SK-N-SH (cell line): ENCODE data around the gene CLVS2. TPM values are rescaled to one million over a fixed set of nuclear protein-coding genes. Genes with fewer than 3 reads are reported as not detected.

ENCODE experiments used
- CTCF ChIA-PET: fragments of 300-600, 350-600 bp; formaldehyde crosslinking; extraction: SDS; loops from one replicate; lab custom pipeline; 2021; lab: Yijun Ruan, JAX
- POLR2A ChIA-PET: fragments of 350-600 bp; sonication (Branson Sonifier 250); formaldehyde crosslinking; extraction: SDS; loops from one replicate; lab custom pipeline; 2020; ENCODE audit warnings: antibody characterized with exemption, inconsistent platforms; lab: Yijun Ruan, JAX
- DNase-seq: peaks from one replicate; pipeline ENCODE4 v3.0.0; 2012
- H2AFZ ChIP-seq: fragments of 200-600 bp; sonication (generic); 2 replicates; pipeline ENCODE4 v1.8.1; 2016; ENCODE audit warnings: antibody characterized with exemption, mild to moderate bottlenecking, low read depth
- H3F3A ChIP-seq: fragments of 200-600 bp; sonication (generic); replicated peaks from 2 replicates; pipeline ENCODE3; 2016; ENCODE audit warnings: antibody characterized with exemption, mild to moderate bottlenecking; ENCODE audit not compliant: insufficient read depth
- H3K27ac ChIP-seq, 2 experiments: fragments of 200-500 bp in 1 of 2; fragments of 200-600 bp in 1 of 2; sonication (Bioruptor generic) in 1 of 2; sonication (generic), shearing (Covaris generic) in 1 of 2; 2 replicates each; pipeline versions ENCODE4 v1.5.1 to v1.6.1; 2014 to 2016; ENCODE audit warnings: low read depth in 2 of 2, inconsistent platforms in 1 of 2, low read length in 1 of 2, mild to moderate bottlenecking in 1 of 2, mixed read lengths in 1 of 2
- H3K27me3 ChIP-seq: fragments of 200-600 bp; sonication (generic), shearing (Covaris generic); 2 replicates; pipeline ENCODE4 v1.6.1; 2016; ENCODE audit warnings: mixed run types; ENCODE audit not compliant: insufficient read depth
- H3K36me3 ChIP-seq, 2 experiments: fragments of 200-500 bp in 1 of 2; fragments of 200-600 bp in 1 of 2; sonication (Bioruptor generic) in 1 of 2; sonication (generic) in 1 of 2; replicated peaks in 1 of 2; 2 replicates each; pipeline versions ENCODE3 to v1.5.1; 2014 to 2016; ENCODE audit warnings: low read length in 1 of 2, mild to moderate bottlenecking in 1 of 2; ENCODE audit not compliant: insufficient read depth in 2 of 2, control insufficient read depth in 1 of 2
- H3K4me1 ChIP-seq, 2 experiments: fragments of 200-500 bp in 1 of 2; fragments of 200-600 bp in 1 of 2; sonication (Bioruptor generic) in 1 of 2; sonication (generic), shearing (Covaris generic) in 1 of 2; 2 replicates each; pipeline versions ENCODE4 v1.5.1 to v1.6.1; 2014 to 2016; ENCODE audit warnings: low read depth in 1 of 2, low read length in 1 of 2, mixed run types in 1 of 2; ENCODE audit not compliant: insufficient read depth in 2 of 2, control insufficient read depth in 1 of 2
- H3K4me2 ChIP-seq: fragments of 200-600 bp; sonication (generic), shearing (Covaris generic); 2 replicates; pipeline ENCODE4 v1.6.1; 2017; ENCODE audit warnings: mixed run types
- H3K4me3 ChIP-seq, 2 experiments: fragments of 200-500 bp in 1 of 2; fragments of 200-600 bp in 1 of 2; sonication (Bioruptor generic) in 1 of 2; sonication (generic), shearing (Covaris generic) in 1 of 2; 2 replicates each; pipeline versions ENCODE4 v1.5.1 to v1.8.1; 2014 to 2016; ENCODE audit warnings: low read depth in 2 of 2, inconsistent platforms in 1 of 2, low read length in 1 of 2, mild to moderate bottlenecking in 1 of 2, mixed read lengths in 1 of 2, moderate library complexity in 1 of 2
- H3K79me2 ChIP-seq: fragments of 200-600 bp; sonication (generic); 2 replicates; pipeline ENCODE4 v1.8.1; 2017; ENCODE audit warnings: mild to moderate bottlenecking; ENCODE audit not compliant: insufficient read depth
- H3K9ac ChIP-seq: fragments of 200-600 bp; sonication (generic); 2 replicates; pipeline ENCODE4 v1.6.1; 2017; ENCODE audit warnings: mixed run types
- H3K9me2 ChIP-seq: fragments of 200-600 bp; sonication (generic); 2 replicates; pipeline ENCODE4 v1.6.1; 2017; ENCODE audit warnings: mixed run types
- H3K9me3 ChIP-seq: fragments of 200-600 bp; sonication (generic); 2 replicates; pipeline ENCODE4 v1.6.1; 2017; ENCODE audit warnings: mixed run types, mild to moderate bottlenecking, moderate library complexity
- H4K20me1 ChIP-seq: fragments of 200-600 bp; sonication (generic); 2 replicates; pipeline ENCODE4 v1.6.1; 2017; ENCODE audit warnings: mild to moderate bottlenecking, mixed run types; ENCODE audit not compliant: insufficient read depth
- CHD2 ChIP-seq: fragments of 150-350 bp; IDR thresholded peaks from 2 replicates; pipeline ENCODE4 v1.6.1; 2018; ENCODE audit warnings: low read length; ENCODE audit not compliant: partially characterized antibody
- EP300 ChIP-seq, 2 experiments: IDR thresholded peaks; 2 replicates each; pipeline versions ENCODE4 v1.4.0 to v1.6.1; 2012; ENCODE audit warnings: borderline replicate concordance in 1 of 2, low read depth in 1 of 2, low read length in 1 of 2
- EZH2phosphoT487 ChIP-seq: fragments of 200-600 bp; sonication (generic); IDR thresholded peaks from 2 replicates; pipeline ENCODE4 v1.6.1; 2017; ENCODE audit warnings: low read depth, mixed run types, mild to moderate bottlenecking, antibody characterized with exemption, moderate library complexity, borderline replicate concordance
- FOXJ3 ChIP-seq: sonication (generic); formaldehyde crosslinking; IDR thresholded peaks from 2 replicates; pipeline ENCODE4 v1.5.1; 2020; ENCODE audit warnings: mild to moderate bottlenecking, missing genetic modification reagents
- FOXM1 ChIP-seq: IDR thresholded peaks from 2 replicates; pipeline ENCODE4 v1.4.0; 2012; ENCODE audit warnings: low read depth, mild to moderate bottlenecking
- GATA2 ChIP-seq: sonication (generic); formaldehyde crosslinking; IDR thresholded peaks from 2 replicates; pipeline ENCODE4 v1.5.0; 2020; ENCODE audit warnings: mild to moderate bottlenecking, missing genetic modification reagents
- MEF2A ChIP-seq: IDR thresholded peaks from 2 replicates; pipeline ENCODE4 v1.4.0; 2012; ENCODE audit warnings: low read depth, borderline replicate concordance
- MXI1 ChIP-seq: IDR thresholded peaks from 2 replicates; pipeline ENCODE4 v1.6.1; 2012; ENCODE audit warnings: mild to moderate bottlenecking, low read depth, low read length, improper control_type of control experiment
- NFIC ChIP-seq: IDR thresholded peaks from 2 replicates; pipeline ENCODE4 v1.4.0; 2012; ENCODE audit warnings: borderline replicate concordance
- NRF1 ChIP-seq: IDR thresholded peaks from 2 replicates; pipeline ENCODE4 v1.6.1; 2012; ENCODE audit warnings: low read depth, mild to moderate bottlenecking, low read length
- RAD21 ChIP-seq: IDR thresholded peaks from 2 replicates; pipeline ENCODE4 v1.6.1; 2012; ENCODE audit warnings: mild to moderate bottlenecking, low read length
- RFX5 ChIP-seq: IDR thresholded peaks from 2 replicates; pipeline ENCODE4 v1.6.1; 2012; ENCODE audit warnings: mild to moderate bottlenecking, improper control_type of control experiment, low read length
- SIN3A ChIP-seq: IDR thresholded peaks from 2 replicates; pipeline ENCODE4 v1.6.1; 2012; ENCODE audit warnings: low read depth, mild to moderate bottlenecking, low read length, moderate library complexity, borderline replicate concordance
- YY1 ChIP-seq: IDR thresholded peaks from 2 replicates; pipeline ENCODE4 v1.4.0; 2012; ENCODE audit warnings: low read depth, mild to moderate bottlenecking
- WGBS: methylation state at CpG from one replicate; pipeline ENCODE4 v1.1.6; 2017; ENCODE audit warnings: low lambda C conversion rate; 5-methylcytosine and 5-hydroxymethylcytosine counted together
- polyA plus RNA-seq, 3 experiments: library from polyadenylated mRNA; depleted of rRNA; stranded (reverse); fragments of >200 nt; gene quantifications; 2 replicates each; pipeline ENCODE4 v1.2.3, GENCODE V29; 2012
- TF ChIP-seq, protein P1 (sequence below): fragments of 150-350 bp; IDR thresholded peaks from 2 replicates; pipeline ENCODE4 v1.6.1; 2017; ENCODE audit warnings: antibody characterized with exemption, low read length, low read depth, borderline replicate concordance
- TF ChIP-seq, protein P2 (sequence below): IDR thresholded peaks from 2 replicates; pipeline ENCODE4 v1.4.0; 2012; ENCODE audit warnings: low read depth
- TF ChIP-seq, protein P3 (sequence below): IDR thresholded peaks from 2 replicates; pipeline ENCODE4 v1.4.0; 2012; ENCODE audit warnings: low read depth, borderline replicate concordance
- TF ChIP-seq, protein P4 (sequence below): IDR thresholded peaks from 2 replicates; pipeline ENCODE4 v1.6.1; 2012; ENCODE audit warnings: mild to moderate bottlenecking, low read depth, low read length, moderate library complexity
- TF ChIP-seq, protein P5 (sequence below): IDR thresholded peaks from 2 replicates; pipeline ENCODE4 v1.4.0; 2012; ENCODE audit warnings: low read depth, borderline replicate concordance

CLVS2 gene
- polyA plus RNA-seq, 1 of the 3 experiments (the other 2 are of a cell fraction) = 0.05 TPM

DNA sequence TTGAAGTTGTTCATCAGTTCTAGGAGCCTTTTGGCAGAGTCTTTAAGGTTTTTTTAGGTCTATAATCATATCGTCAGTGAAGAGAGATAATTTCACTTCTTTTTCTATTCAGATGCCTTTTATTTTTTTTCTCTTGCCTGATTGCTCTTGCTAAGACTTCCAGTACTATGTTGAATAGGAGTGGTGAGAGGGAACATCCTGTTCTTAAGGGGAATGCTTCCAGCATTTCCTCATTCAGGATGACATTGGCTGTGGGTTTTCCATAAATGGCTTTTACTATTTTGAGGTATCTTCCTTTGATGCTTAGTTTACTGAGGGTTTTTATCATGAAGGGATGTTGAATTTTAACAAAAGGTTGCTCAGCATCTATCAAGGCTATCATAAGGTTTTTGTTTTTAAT lies 109.5 kb downstream of the CLVS2 start:
- ChIA-PET POLR2A (no interaction called here), CTCF (no interaction called here)
- H3K9me3 ChIP-seq = no peaks in the 10 kb centered on the region
- no peak overlapping the region for H3K4me2 ChIP-seq
- DNase-seq = no peak
- 51% methylated on average over 1 of the region's 1 CpG for WGBS
- H3K9ac ChIP-seq = no peak overlapping the region
- no peaks in the 10 kb centered on the region for H4K20me1 ChIP-seq
- H3K36me3 ChIP-seq = no peaks in the 10 kb centered on the region
- H3K27ac ChIP-seq = no peak overlapping the region
- TF ChIP-seq, protein P1, sequence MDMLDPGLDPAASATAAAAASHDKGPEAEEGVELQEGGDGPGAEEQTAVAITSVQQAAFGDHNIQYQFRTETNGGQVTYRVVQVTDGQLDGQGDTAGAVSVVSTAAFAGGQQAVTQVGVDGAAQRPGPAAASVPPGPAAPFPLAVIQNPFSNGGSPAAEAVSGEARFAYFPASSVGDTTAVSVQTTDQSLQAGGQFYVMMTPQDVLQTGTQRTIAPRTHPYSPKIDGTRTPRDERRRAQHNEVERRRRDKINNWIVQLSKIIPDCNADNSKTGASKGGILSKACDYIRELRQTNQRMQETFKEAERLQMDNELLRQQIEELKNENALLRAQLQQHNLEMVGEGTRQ = no peak
- TF ChIP-seq CHD2 (no peak), MXI1 (no peak), GATA2 (no peak), NFIC (no peak), YY1 (no peak), FOXJ3 (no peak), NRF1 (no peak), RFX5 (no peak), EP300 (IDR thresholded peaks at IDR 0.05; ENCODE audit: borderline replicate concordance in 1 of 2, low read depth in 1 of 2, low read length in 1 of 2) (no peak), SIN3A (no peak), FOXM1 (no peak), MEF2A (no peak), RAD21 (no peak), EZH2phosphoT487 (no peak)
- TF ChIP-seq, protein P2, sequence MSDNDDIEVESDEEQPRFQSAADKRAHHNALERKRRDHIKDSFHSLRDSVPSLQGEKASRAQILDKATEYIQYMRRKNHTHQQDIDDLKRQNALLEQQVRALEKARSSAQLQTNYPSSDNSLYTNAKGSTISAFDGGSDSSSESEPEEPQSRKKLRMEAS = no peak
- TF ChIP-seq, protein P3, sequence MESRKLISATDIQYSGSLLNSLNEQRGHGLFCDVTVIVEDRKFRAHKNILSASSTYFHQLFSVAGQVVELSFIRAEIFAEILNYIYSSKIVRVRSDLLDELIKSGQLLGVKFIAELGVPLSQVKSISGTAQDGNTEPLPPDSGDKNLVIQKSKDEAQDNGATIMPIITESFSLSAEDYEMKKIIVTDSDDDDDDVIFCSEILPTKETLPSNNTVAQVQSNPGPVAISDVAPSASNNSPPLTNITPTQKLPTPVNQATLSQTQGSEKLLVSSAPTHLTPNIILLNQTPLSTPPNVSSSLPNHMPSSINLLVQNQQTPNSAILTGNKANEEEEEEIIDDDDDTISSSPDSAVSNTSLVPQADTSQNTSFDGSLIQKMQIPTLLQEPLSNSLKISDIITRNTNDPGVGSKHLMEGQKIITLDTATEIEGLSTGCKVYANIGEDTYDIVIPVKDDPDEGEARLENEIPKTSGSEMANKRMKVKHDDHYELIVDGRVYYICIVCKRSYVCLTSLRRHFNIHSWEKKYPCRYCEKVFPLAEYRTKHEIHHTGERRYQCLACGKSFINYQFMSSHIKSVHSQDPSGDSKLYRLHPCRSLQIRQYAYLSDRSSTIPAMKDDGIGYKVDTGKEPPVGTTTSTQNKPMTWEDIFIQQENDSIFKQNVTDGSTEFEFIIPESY = no peak
- TF ChIP-seq, protein P4, sequence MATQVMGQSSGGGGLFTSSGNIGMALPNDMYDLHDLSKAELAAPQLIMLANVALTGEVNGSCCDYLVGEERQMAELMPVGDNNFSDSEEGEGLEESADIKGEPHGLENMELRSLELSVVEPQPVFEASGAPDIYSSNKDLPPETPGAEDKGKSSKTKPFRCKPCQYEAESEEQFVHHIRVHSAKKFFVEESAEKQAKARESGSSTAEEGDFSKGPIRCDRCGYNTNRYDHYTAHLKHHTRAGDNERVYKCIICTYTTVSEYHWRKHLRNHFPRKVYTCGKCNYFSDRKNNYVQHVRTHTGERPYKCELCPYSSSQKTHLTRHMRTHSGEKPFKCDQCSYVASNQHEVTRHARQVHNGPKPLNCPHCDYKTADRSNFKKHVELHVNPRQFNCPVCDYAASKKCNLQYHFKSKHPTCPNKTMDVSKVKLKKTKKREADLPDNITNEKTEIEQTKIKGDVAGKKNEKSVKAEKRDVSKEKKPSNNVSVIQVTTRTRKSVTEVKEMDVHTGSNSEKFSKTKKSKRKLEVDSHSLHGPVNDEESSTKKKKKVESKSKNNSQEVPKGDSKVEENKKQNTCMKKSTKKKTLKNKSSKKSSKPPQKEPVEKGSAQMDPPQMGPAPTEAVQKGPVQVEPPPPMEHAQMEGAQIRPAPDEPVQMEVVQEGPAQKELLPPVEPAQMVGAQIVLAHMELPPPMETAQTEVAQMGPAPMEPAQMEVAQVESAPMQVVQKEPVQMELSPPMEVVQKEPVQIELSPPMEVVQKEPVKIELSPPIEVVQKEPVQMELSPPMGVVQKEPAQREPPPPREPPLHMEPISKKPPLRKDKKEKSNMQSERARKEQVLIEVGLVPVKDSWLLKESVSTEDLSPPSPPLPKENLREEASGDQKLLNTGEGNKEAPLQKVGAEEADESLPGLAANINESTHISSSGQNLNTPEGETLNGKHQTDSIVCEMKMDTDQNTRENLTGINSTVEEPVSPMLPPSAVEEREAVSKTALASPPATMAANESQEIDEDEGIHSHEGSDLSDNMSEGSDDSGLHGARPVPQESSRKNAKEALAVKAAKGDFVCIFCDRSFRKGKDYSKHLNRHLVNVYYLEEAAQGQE = no peak
- TF ChIP-seq, protein P5, sequence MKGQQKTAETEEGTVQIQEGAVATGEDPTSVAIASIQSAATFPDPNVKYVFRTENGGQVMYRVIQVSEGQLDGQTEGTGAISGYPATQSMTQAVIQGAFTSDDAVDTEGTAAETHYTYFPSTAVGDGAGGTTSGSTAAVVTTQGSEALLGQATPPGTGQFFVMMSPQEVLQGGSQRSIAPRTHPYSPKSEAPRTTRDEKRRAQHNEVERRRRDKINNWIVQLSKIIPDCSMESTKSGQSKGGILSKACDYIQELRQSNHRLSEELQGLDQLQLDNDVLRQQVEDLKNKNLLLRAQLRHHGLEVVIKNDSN = no peak
- H3K9me2 ChIP-seq = no peaks in the 10 kb centered on the region
- no peak overlapping the region for H2AFZ ChIP-seq
- no peak overlapping the region for H3K4me3 ChIP-seq
- no peaks in the 10 kb centered on the region for H3K79me2 ChIP-seq
- H3K4me1 ChIP-seq = no peaks in the 10 kb centered on the region
- H3F3A ChIP-seq = no peaks in the 10 kb centered on the region
- no peaks in the 10 kb centered on the region for H3K27me3 ChIP-seq
